Stimulated activated CD8-positive, alpha-beta memory T cell treated with anti-CD3 and anti-CD28 coated beads, Interleukin-12 subunit alpha, Interleukin-12 subunit beta, amount 100 ng/mL, for 24 hours (primary cell): Measurements from ENCODE around the gene LRRTM1.

Experiments used
- DNase-seq: peaks from one replicate; pipeline ENCODE4 v3.0.0-alpha.2; 2020; ENCODE audit errors: extremely low read depth

Gene LRRTM1

GRCh38 chr2:80302314-80303005, 2.1 kb downstream of the LRRTM1 start:
- no peak for DNase-seq

- no peak for DNase-seq
Measured at GRCh38 chr2:80302001-80302313, 2.6 kb downstream of the LRRTM1 start.

GRCh38 chr2:80300954-80301353, 3.6 kb downstream of the LRRTM1 start:
- DNase-seq = no peak

GRCh38 chr2:80300346-80300745, 4.2 kb downstream of the LRRTM1 start:
- DNase-seq = no peak

- no peak for DNase-seq
Measured at GRCh38 chr2:80299661-80300060, 4.9 kb downstream of the LRRTM1 start.

- no peak for DNase-seq
Measured at GRCh38 chr2:80298954-80299353, 5.6 kb downstream of the LRRTM1 start.

GRCh38 chr2:80293039-80293438, 11.5 kb downstream of the LRRTM1 start:
- DNase-seq = no peak

GRCh38 chr2:80292474-80292873, 12.1 kb downstream of the LRRTM1 start:
- no peak for DNase-seq

- DNase-seq = no peak
Measured at GRCh38 chr2:80291656-80292055, 12.9 kb downstream of the LRRTM1 start.

- no peak for DNase-seq
Measured at GRCh38 chr2:80288576-80288975, 16.0 kb downstream of the LRRTM1 start.

- DNase-seq = no peak
Measured at GRCh38 chr2:80281049-80281448, 23.5 kb downstream of the LRRTM1 start.

- no peak for DNase-seq
Measured at GRCh38 chr2:80280598-80280997, 24.0 kb downstream of the LRRTM1 start.

- DNase-seq = no peak
Measured at GRCh38 chr2:80269806-80270205, 34.7 kb downstream of the LRRTM1 start.

- DNase-seq = no peak
Measured at GRCh38 chr2:80266231-80266630, 38.3 kb downstream of the LRRTM1 start.

- no peak for DNase-seq
Measured at GRCh38 chr2:80259292-80259691, 45.3 kb downstream of the LRRTM1 start.

- DNase-seq = no peak
Measured at GRCh38 chr2:80258793-80259192, 45.8 kb downstream of the LRRTM1 start.

- DNase-seq = no peak
Measured at GRCh38 chr2:80258341-80258740, 46.2 kb downstream of the LRRTM1 start.

- no peak for DNase-seq
Measured at GRCh38 chr2:80257450-80257849, 47.1 kb downstream of the LRRTM1 start.

GRCh38 chr2:80256782-80257167, 47.8 kb downstream of the LRRTM1 start:
- no peak for DNase-seq

GRCh38 chr2:80255918-80256781, 48.4 kb downstream of the LRRTM1 start:
- DNase-seq = no peak

- no peak for DNase-seq
Measured at GRCh38 chr2:80252294-80252986, 52.1 kb downstream of the LRRTM1 start.
